WTC11 (cell line): ENCODE data around the gene DNAH9. TPM values are rescaled to one million over a fixed set of nuclear protein-coding genes. Genes with fewer than 3 reads are reported as not detected.

Experiments used
- ATAC-seq: fragments of 200-7000 bp; cut with Tn5 transposase; 2 replicates; pipeline ENCODE4 v1.10.0; 2021; ENCODE audit warnings: mild to moderate bottlenecking, moderate library complexity
- CTCF ChIA-PET: fragments of 300-600 bp; sonication (Branson Sonifier 250); formaldehyde crosslinking; loops from one replicate; lab custom pipeline; 2021; ENCODE audit warnings: antibody characterized with exemption; lab: Charles Lee
- POLR2A ChIA-PET: fragments of 350-600 bp; sonication (Branson Sonifier 250); formaldehyde crosslinking; loops from one replicate; lab custom pipeline; 2021; ENCODE audit warnings: antibody characterized with exemption; lab: Charles Lee
- DNase-seq: peaks from one replicate; pipeline ENCODE4 v3.0.0; 2021; ENCODE audit warnings: low spot score
- H3K27ac Mint-ChIP-seq: 2 replicates; pipeline ENCODE4 v1.8.0; 2021; ENCODE audit warnings: mixed read lengths
- H3K27me3 Mint-ChIP-seq: 2 replicates; pipeline ENCODE4 v1.8.0; 2021; ENCODE audit warnings: low read depth, mild to moderate bottlenecking, moderate library complexity, mixed read lengths
- H3K36me3 Mint-ChIP-seq: 2 replicates; pipeline ENCODE4 v1.8.0; 2021; ENCODE audit warnings: mixed read lengths
- H3K4me1 Mint-ChIP-seq: 2 replicates; pipeline ENCODE4 v1.8.0; 2022; ENCODE audit warnings: mixed read lengths
- H3K4me3 Mint-ChIP-seq: 2 replicates; pipeline ENCODE4 v1.8.0; 2021; ENCODE audit warnings: mild to moderate bottlenecking, moderate library complexity, mixed read lengths
- H3K9me3 Mint-ChIP-seq: 2 replicates; pipeline ENCODE4 v1.8.0; 2021; ENCODE audit warnings: mixed read lengths
- AFF4 ChIP-seq: sonication (generic); formaldehyde crosslinking; IDR thresholded peaks from 2 replicates; pipeline ENCODE4 v1.8.1; 2023; ENCODE audit warnings: mild to moderate bottlenecking, missing genetic modification reagents, borderline replicate concordance
- ATF1 ChIP-seq: sonication (generic); formaldehyde crosslinking; IDR thresholded peaks from 2 replicates; pipeline ENCODE4 v1.8.1; 2023; ENCODE audit warnings: mild to moderate bottlenecking, moderate library complexity, missing genetic modification reagents
- ATF6 ChIP-seq: sonication (generic); formaldehyde crosslinking; IDR thresholded peaks from 2 replicates; pipeline ENCODE4 v1.8.1; 2023; ENCODE audit warnings: mild to moderate bottlenecking, missing genetic modification reagents
- E2F5 ChIP-seq: sonication (generic); formaldehyde crosslinking; IDR thresholded peaks from 2 replicates; pipeline ENCODE4 v1.8.1; 2022; ENCODE audit warnings: mild to moderate bottlenecking, moderate library complexity, missing genetic modification reagents
- HMGXB4 ChIP-seq: sonication (generic); formaldehyde crosslinking; IDR thresholded peaks from 2 replicates; pipeline ENCODE4 v1.8.1; 2023; ENCODE audit warnings: mild to moderate bottlenecking, moderate library complexity, missing genetic modification reagents
- JUN ChIP-seq: sonication (generic); formaldehyde crosslinking; IDR thresholded peaks from 2 replicates; pipeline ENCODE4 v1.8.0; 2023; ENCODE audit warnings: mild to moderate bottlenecking, missing genetic modification reagents
- MXD4 ChIP-seq: fragments of 250-450 bp; sonication (Bioruptor Pico); IDR thresholded peaks from 2 replicates; pipeline ENCODE4 v1.8.0; 2021; ENCODE audit warnings: mild to moderate bottlenecking, moderate library complexity, borderline replicate concordance
- NFYB ChIP-seq: sonication (generic); formaldehyde crosslinking; conservative IDR thresholded peaks from 2 replicates; pipeline ENCODE4 v1.8.0; 2022; ENCODE audit warnings: low read depth, missing genetic modification reagents
- OVOL2 ChIP-seq: fragments of 250-450 bp; sonication (Bioruptor Pico); IDR thresholded peaks from 2 replicates; pipeline ENCODE4 v1.9.0; 2021; ENCODE audit warnings: mild to moderate bottlenecking, borderline replicate concordance
- RORB ChIP-seq: fragments of 250-450 bp; sonication (Bioruptor Pico); IDR thresholded peaks from 2 replicates; pipeline ENCODE4 v1.9.0; 2021; ENCODE audit warnings: mild to moderate bottlenecking
- SOX15 ChIP-seq: fragments of 250-450 bp; sonication (Bioruptor Pico); IDR thresholded peaks from 2 replicates; pipeline ENCODE4 v1.9.0; 2021; ENCODE audit warnings: mild to moderate bottlenecking
- STAT6 ChIP-seq: sonication (generic); formaldehyde crosslinking; conservative IDR thresholded peaks from 2 replicates; pipeline ENCODE4 v1.8.1; 2023; ENCODE audit warnings: mild to moderate bottlenecking, low read depth, missing genetic modification reagents, moderate library complexity
- ZBTB43 ChIP-seq: sonication (generic); formaldehyde crosslinking; IDR thresholded peaks from 2 replicates; pipeline ENCODE4 v1.8.1; 2023; ENCODE audit warnings: mild to moderate bottlenecking, missing genetic modification reagents
- ZNF232 ChIP-seq: sonication (generic); formaldehyde crosslinking; IDR thresholded peaks from 2 replicates; pipeline ENCODE4 v1.8.0; 2022; ENCODE audit warnings: mild to moderate bottlenecking, missing genetic modification reagents
- ZNF281 ChIP-seq: sonication (generic); formaldehyde crosslinking; IDR thresholded peaks from 2 replicates; pipeline ENCODE4 v1.8.0; 2023; ENCODE audit warnings: mild to moderate bottlenecking, missing genetic modification reagents
- ZNF317 ChIP-seq: sonication (generic); formaldehyde crosslinking; IDR thresholded peaks from 2 replicates; pipeline ENCODE4 v1.8.1; 2023; ENCODE audit warnings: low read depth, mild to moderate bottlenecking, moderate library complexity, missing genetic modification reagents, borderline replicate concordance
- total RNA-seq: library from RNA; stranded (reverse); gene quantifications from 3 replicates; pipeline ENCODE4 v1.2.3, GENCODE V29; 2021

DNAH9 gene
- total RNA-seq, 1 experiment from 2014 or later: 0.31 TPM

GRCh38 chr17:11700668-11701067, 102.4 kb downstream of the DNAH9 start:
- TF ChIP-seq ZNF232 (no peak), OVOL2 (CRISPR knock-in tag) (no peak), ATF6 (no peak), ZNF317 (CRISPR knock-in tag) (no peak), MXD4 (CRISPR knock-in tag) (no peak), ATF1 (CRISPR knock-in tag) (no peak), AFF4 (CRISPR knock-in tag) (no peak), STAT6 (CRISPR knock-in tag) (no peak), RORB (CRISPR knock-in tag) (no peak), E2F5 (CRISPR knock-in tag) (no peak), NFYB (no peak), SOX15 (CRISPR knock-in tag) (no peak), ZBTB43 (no peak), ZNF281 (CRISPR knock-in tag) (no peak), HMGXB4 (CRISPR knock-in tag) (no peak), JUN (no peak)
- Mint-ChIP-seq H3K27ac (no peak overlapping the region), H3K4me3 (no peak overlapping the region), H3K36me3 (peaks cover 26% of the 10 kb centered on the region), H3K27me3 (peaks cover 2% of the 10 kb centered on the region; the same call in 1 of the 2 replicates), H3K9me3 (peaks cover 51% of the 10 kb centered on the region), H3K4me1 (no peaks in the 10 kb centered on the region; the same call in 1 of the 2 replicates)
- ChIA-PET CTCF (no interaction called here), POLR2A (no interaction called here)
- ATAC-seq (no peak), DNase-seq (no peak)
